ENCODE data around the gene IRF7. TPM values are rescaled to one million over a fixed set of nuclear protein-coding genes. Genes with fewer than 3 reads are reported as not detected.

IRF7 gene
- polyA plus RNA-seq, 2 of the 4 experiments (the other 2 are of a cell fraction) = 2.0 to 3.1 TPM

DNA sequence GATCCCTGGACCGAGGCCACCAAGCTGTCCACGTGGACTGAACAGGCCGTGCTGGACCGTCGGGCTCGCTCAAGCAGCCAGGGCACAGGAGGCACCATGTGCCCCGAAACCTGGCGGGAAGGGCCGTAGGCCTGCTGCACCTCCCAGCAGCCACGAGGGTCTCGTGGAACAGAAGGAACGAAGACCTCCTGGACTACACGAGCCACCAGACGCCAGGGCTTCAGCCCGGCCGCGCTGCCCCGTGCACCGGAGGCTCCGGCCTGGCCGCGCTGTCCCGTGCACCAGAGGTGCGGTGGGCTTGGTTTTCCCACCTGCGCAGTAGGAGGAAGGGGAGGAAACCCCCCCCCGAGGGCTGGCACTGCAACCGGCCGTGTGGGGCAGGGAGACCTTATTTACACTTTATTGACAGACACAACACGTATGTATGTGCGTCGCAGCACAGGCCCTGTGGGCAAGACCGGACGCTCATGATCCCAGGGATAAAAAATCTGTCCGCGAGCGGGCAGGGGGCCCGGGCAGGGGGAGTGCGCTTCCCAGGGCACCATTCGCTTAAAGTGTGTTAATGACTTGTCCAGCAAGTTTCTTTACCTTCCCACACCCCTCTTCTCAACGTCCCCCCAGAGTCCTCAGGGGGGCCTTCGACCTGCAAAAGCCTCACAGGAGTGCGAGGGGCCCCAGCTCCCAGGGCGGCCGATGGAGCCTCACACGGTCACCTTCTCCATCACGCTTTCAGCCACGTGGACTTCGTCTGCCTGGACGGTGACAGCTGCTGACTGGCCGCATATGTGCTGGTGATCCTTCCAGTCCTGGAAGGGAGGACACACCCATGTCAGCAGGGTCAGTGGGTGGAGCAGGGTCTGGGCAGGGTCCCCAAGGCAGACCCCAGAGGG is 28.3 kb upstream of the IRF7 start:
- Histone ChIP-seq H3K4me1 (peaks cover 15% of the 10 kb centered on the region; the same call in 2 of the 3 replicates), H3K9me3 (no peaks in the 10 kb centered on the region), H3K27ac (peak overlapping the region in 1 of 2 experiments; percentile 76; a peak in 2 of 6 replicates), H3K4me2 (no peak overlapping the region), H3K4me3 (no peak overlapping the region)
- no peak for DNase-seq (ENCODE audit: low read depth in 1 of 2, low spot score in 1 of 2)
- WGBS (ENCODE audit: missing lambda C conversion rate) = 91% methylated on average over 48 of the region's 50 CpGs
- no peak; a peak in 1 of 6 replicates for ATAC-seq
- no peak for TF ChIP-seq MYC (IDR thresholded peaks at IDR 0.05; ENCODE audit: borderline replicate concordance, low read length)
- TF ChIP-seq, protein P1, sequence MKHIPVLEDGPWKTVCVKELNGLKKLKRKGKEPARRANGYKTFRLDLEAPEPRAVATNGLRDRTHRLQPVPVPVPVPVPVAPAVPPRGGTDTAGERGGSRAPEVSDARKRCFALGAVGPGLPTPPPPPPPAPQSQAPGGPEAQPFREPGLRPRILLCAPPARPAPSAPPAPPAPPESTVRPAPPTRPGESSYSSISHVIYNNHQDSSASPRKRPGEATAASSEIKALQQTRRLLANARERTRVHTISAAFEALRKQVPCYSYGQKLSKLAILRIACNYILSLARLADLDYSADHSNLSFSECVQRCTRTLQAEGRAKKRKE (CRISPR knock-in tag; IDR thresholded peaks at IDR 0.05; ENCODE audit: low read depth) = no peak
- TF ChIP-seq HES2 (IDR thresholded peaks at IDR 0.05) = no peak
- TF ChIP-seq RARB (CRISPR knock-in tag; IDR thresholded peaks at IDR 0.05) = no peak
- CTCF ChIA-PET = no interaction called here
- FAIRE-seq = no peak
- POLR2A ChIA-PET = no interaction called here

DNA sequence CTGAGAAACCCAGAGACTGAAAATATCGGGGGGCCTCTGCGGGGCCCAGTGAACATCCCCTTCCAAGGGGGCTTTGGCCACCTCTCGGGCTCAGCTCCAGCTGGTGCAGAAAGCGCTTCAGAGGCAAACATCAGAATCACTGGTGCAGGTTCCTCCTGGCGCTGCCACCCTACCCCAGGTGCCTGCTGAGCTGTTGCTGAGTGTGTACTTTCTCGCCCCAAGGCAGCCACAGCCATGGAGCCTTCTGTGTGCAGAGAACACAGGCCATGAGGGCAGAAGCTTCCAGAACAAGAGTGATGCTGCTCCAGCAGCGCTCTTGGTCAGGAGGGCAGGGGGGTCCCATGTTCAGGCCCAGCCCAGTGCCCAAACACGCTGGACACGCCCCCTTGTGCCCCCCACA is 27.6 kb upstream of the IRF7 start:
- ChIA-PET CTCF (no interaction called here), POLR2A (no interaction called here)
- FAIRE-seq (no peak), DNase-seq (ENCODE audit: low read depth in 1 of 2, low spot score in 1 of 2) (no peak), ATAC-seq (peak in 1 of 2 experiments; percentile 9; a peak in 3 of 6 replicates)
- no peak overlapping the region for H3K4me3 ChIP-seq
- peak overlapping the region; percentile 60 to 76; a peak in 5 of 6 replicates for H3K27ac ChIP-seq
- TF ChIP-seq MYC (IDR thresholded peaks at IDR 0.05; ENCODE audit: borderline replicate concordance, low read length) (no peak), ZSCAN20 (CRISPR knock-in tag; IDR thresholded peaks at IDR 0.05) (no peak), MAFK (IDR thresholded peaks at IDR 0.05; ENCODE audit: partially characterized antibody) (peak; percentile 9), TP53 (CRISPR knock-in tag; IDR thresholded peaks at IDR 0.05) (no peak), BHLHE40 (IDR thresholded peaks at IDR 0.05; ENCODE audit: low read depth, low read length) (no peak), POLR2A (IDR thresholded peaks at IDR 0.05; ENCODE audit: low read length) (no peak), NPAS2 (CRISPR knock-in tag; IDR thresholded peaks at IDR 0.05; ENCODE audit: borderline replicate concordance) (no peak), NFE2L2 (conservative IDR thresholded peaks at IDR 0.05; ENCODE audit: low read length) (no peak)
- TF ChIP-seq, protein P2, sequence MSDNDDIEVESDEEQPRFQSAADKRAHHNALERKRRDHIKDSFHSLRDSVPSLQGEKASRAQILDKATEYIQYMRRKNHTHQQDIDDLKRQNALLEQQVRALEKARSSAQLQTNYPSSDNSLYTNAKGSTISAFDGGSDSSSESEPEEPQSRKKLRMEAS (IDR thresholded peaks at IDR 0.05) = 0 out of 2 replicates have a peak, but pooled peaks have one; percentile 23
- TF ChIP-seq, protein P1 (CRISPR knock-in tag; IDR thresholded peaks at IDR 0.05; ENCODE audit: low read depth) = no peak
- no peaks in the 10 kb centered on the region for H3K9me3 ChIP-seq
- WGBS (ENCODE audit: missing lambda C conversion rate) = 83% methylated on average over 9 of the region's 9 CpGs
- no peak overlapping the region for H3K4me2 ChIP-seq
- H3K4me1 ChIP-seq = peaks cover 15% of the 10 kb centered on the region; the same call in 2 of the 3 replicates

DNA sequence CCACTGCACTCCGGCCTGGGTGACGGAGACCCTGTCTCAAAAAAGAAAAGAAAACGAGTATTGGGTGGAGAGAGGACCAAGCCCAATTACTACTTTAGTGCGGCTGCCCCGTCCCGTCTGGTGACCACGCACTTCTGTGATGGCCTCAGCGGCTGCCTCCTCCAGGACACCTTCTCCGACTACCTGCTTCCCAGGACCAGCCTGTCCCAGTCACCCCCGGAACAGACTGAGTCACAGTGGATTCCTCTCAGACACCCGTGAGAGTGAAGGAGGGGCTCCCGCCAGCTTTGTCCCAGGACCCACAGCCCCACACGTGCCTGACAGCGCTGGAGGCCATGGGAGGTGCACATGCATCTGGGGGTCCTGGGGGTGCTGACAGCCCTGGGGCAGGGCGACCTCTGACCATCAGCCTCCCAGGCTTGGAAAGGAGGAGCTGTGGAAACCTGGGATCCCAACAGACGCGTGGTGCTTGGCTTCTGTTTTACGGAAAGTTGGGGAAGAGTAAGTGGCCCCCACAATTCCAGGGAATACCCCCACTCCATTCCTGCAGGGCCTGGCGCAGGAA is 26.1 kb upstream of the IRF7 start:
- FAIRE-seq (no peak), ATAC-seq (no peak), DNase-seq (ENCODE audit: low read depth in 1 of 2, low spot score in 1 of 2) (no peak)
- H3K4me2 ChIP-seq = no peak overlapping the region
- no peak overlapping the region for H3K4me3 ChIP-seq
- H3K9me3 ChIP-seq = no peaks in the 10 kb centered on the region
- TF ChIP-seq, protein P2 (IDR thresholded peaks at IDR 0.05) = no peak
- TF ChIP-seq RCOR1 (IDR thresholded peaks at IDR 0.05; ENCODE audit: low read depth, low read length) (no peak), EHF (CRISPR knock-in tag; IDR thresholded peaks at IDR 0.05) (no peak), SMC3 (IDR thresholded peaks at IDR 0.05) (no peak), USF2 (IDR thresholded peaks at IDR 0.05) (no peak), MAFK (IDR thresholded peaks at IDR 0.05; ENCODE audit: partially characterized antibody) (no peak), JUN (IDR thresholded peaks at IDR 0.05) (no peak), CHD4 (IDR thresholded peaks at IDR 0.05; ENCODE audit: borderline replicate concordance) (no peak), FOXS1 (CRISPR knock-in tag; IDR thresholded peaks at IDR 0.05) (no peak), ESRRA (IDR thresholded peaks at IDR 0.05; ENCODE audit: borderline replicate concordance, low read length) (no peak), POLR2A (IDR thresholded peaks at IDR 0.05; ENCODE audit: low read length) (no peak)
- TF ChIP-seq, protein P3, sequence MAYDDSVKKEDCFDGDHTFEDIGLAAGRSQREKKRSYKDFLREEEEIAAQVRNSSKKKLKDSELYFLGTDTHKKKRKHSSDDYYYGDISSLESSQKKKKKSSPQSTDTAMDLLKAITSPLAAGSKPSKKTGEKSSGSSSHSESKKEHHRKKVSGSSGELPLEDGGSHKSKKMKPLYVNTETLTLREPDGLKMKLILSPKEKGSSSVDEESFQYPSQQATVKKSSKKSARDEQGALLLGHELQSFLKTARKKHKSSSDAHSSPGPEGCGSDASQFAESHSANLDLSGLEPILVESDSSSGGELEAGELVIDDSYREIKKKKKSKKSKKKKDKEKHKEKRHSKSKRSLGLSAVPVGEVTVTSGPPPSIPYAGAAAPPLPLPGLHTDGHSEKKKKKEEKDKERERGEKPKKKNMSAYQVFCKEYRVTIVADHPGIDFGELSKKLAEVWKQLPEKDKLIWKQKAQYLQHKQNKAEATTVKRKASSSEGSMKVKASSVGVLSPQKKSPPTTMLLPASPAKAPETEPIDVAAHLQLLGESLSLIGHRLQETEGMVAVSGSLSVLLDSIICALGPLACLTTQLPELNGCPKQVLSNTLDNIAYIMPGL (CRISPR knock-in tag; IDR thresholded peaks at IDR 0.05; ENCODE audit: borderline replicate concordance) = no peak
- TF ChIP-seq, protein P4, sequence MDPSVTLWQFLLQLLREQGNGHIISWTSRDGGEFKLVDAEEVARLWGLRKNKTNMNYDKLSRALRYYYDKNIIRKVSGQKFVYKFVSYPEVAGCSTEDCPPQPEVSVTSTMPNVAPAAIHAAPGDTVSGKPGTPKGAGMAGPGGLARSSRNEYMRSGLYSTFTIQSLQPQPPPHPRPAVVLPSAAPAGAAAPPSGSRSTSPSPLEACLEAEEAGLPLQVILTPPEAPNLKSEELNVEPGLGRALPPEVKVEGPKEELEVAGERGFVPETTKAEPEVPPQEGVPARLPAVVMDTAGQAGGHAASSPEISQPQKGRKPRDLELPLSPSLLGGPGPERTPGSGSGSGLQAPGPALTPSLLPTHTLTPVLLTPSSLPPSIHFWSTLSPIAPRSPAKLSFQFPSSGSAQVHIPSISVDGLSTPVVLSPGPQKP (IDR thresholded peaks at IDR 0.05; ENCODE audit: low read depth, low read length) = no peak
- ChIA-PET POLR2A (no interaction called here), CTCF (interaction anchor here (1.0 to 1.5 kb wide), 3 partner anchors 16 to 81 kb away, joined by 3 to 4 read pairs (median 3); no protein-coding TSS in a partner anchor)
- WGBS (ENCODE audit: missing lambda C conversion rate) = 92% methylated on average over 18 of the region's 19 CpGs
- H3K27ac ChIP-seq = no peak overlapping the region; a peak in 1 of 6 replicates
- H3K4me1 ChIP-seq = peaks cover 15% of the 10 kb centered on the region; the same call in 2 of the 3 replicates

Measured in A549 (cell line).